ENCODE results near the gene ASPDH. TPM values are rescaled to one million over a fixed set of nuclear protein-coding genes. Genes with fewer than 3 reads are reported as not detected.

The ASPDH gene
- total RNA-seq, 1 experiment from 2014 or later = not detected

DNA sequence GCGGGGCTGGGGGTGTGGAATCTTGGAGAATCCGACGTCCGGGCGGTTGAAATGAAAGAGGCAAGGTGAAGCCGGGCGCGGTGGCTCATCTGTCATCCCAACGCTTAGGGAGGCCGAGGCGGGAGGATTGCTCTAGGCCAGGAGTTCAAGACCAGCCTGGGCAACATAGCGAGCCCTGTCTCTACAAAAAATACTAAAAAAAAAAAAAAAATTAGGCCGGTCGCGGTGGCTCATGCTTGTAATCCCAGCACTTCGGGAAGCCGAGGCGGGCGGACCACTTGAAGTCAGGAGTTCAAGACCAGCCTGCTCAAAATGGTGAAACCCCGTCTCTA is 36.8 kb downstream of the ASPDH start:
- no peak for TF ChIP-seq ELF1 (IDR thresholded peaks at IDR 0.05; ENCODE audit: borderline replicate concordance, low read depth)
- peak; percentile 69; the same call in 1 of the 2 replicates for TF ChIP-seq EGR1 (IDR thresholded peaks at IDR 0.05; ENCODE audit: low read depth)
- TF ChIP-seq RAD21 (IDR thresholded peaks at IDR 0.05; ENCODE audit: low read depth) = no peak
- no peak for TF ChIP-seq CBX3 (IDR thresholded peaks at IDR 0.05; ENCODE audit: low read depth)
- peak; percentile 82 for TF ChIP-seq SIN3A (IDR thresholded peaks at IDR 0.05; ENCODE audit: low read depth)
- no peak for TF ChIP-seq POLR2A (IDR thresholded peaks at IDR 0.05; ENCODE audit: borderline replicate concordance, extremely low read depth, insufficient read depth, insufficient read length)
- no peak for TF ChIP-seq YY1 (IDR thresholded peaks at IDR 0.05; ENCODE audit: extremely low read depth, insufficient replicate concordance, low read depth, low read length)
- TF ChIP-seq SRF (IDR thresholded peaks at IDR 0.05; ENCODE audit: low read depth) = no peak
- TF ChIP-seq ZFX (IDR thresholded peaks at IDR 0.05) = no peak
- no peak for TF ChIP-seq ATF3 (IDR thresholded peaks at IDR 0.05)
- TF ChIP-seq ZNF274 (IDR thresholded peaks at IDR 0.05; ENCODE audit: low read depth, low read length) = no peak
- TF ChIP-seq CEBPB (IDR thresholded peaks at IDR 0.05; ENCODE audit: low read depth) = no peak
- TF ChIP-seq EZH2 (IDR thresholded peaks at IDR 0.05) = no peak
- no peak for TF ChIP-seq POLR2AphosphoS5 (IDR thresholded peaks at IDR 0.05; ENCODE audit: low read depth, low read length)
- no peak for TF ChIP-seq JUND (IDR thresholded peaks at IDR 0.05)
- TF ChIP-seq MAX (IDR thresholded peaks at IDR 0.05) = peak; percentile 8; the same call in 1 of the 2 replicates
- TF ChIP-seq CTCF (IDR thresholded peaks at IDR 0.05 in 2 of 3, conservative IDR thresholded peaks at IDR 0.05 in 1 of 3; ENCODE audit: borderline replicate concordance in 1 of 3, insufficient read depth in 1 of 3, low read depth in 2 of 3, low read length in 2 of 3) = no peak
- TF ChIP-seq, protein P1, sequence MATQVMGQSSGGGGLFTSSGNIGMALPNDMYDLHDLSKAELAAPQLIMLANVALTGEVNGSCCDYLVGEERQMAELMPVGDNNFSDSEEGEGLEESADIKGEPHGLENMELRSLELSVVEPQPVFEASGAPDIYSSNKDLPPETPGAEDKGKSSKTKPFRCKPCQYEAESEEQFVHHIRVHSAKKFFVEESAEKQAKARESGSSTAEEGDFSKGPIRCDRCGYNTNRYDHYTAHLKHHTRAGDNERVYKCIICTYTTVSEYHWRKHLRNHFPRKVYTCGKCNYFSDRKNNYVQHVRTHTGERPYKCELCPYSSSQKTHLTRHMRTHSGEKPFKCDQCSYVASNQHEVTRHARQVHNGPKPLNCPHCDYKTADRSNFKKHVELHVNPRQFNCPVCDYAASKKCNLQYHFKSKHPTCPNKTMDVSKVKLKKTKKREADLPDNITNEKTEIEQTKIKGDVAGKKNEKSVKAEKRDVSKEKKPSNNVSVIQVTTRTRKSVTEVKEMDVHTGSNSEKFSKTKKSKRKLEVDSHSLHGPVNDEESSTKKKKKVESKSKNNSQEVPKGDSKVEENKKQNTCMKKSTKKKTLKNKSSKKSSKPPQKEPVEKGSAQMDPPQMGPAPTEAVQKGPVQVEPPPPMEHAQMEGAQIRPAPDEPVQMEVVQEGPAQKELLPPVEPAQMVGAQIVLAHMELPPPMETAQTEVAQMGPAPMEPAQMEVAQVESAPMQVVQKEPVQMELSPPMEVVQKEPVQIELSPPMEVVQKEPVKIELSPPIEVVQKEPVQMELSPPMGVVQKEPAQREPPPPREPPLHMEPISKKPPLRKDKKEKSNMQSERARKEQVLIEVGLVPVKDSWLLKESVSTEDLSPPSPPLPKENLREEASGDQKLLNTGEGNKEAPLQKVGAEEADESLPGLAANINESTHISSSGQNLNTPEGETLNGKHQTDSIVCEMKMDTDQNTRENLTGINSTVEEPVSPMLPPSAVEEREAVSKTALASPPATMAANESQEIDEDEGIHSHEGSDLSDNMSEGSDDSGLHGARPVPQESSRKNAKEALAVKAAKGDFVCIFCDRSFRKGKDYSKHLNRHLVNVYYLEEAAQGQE (IDR thresholded peaks at IDR 0.05; ENCODE audit: low read depth) = no peak
- no peak for TF ChIP-seq ZBTB33 (IDR thresholded peaks at IDR 0.05; ENCODE audit: extremely low read depth, insufficient replicate concordance, low read length)
- Histone ChIP-seq H3K9me2 (ENCODE audit: insufficient read depth) (no peaks in the 10 kb centered on the region), H3K4me3 (replicated peaks in 1 of 2; ENCODE audit: low read depth in 1 of 2, low read length in 2 of 2) (peak overlapping the region; percentile 92 to 100), H3K79me2 (ENCODE audit: insufficient read depth, low read length) (peaks cover 38% of the 10 kb centered on the region), H3K4me2 (ENCODE audit: low read length) (peak overlapping the region; percentile 97), H3K9me3 (ENCODE audit: control insufficient read depth in 1 of 2, insufficient read depth in 1 of 2, low read depth in 1 of 2, low read length in 2 of 2) (no peaks in the 10 kb centered on the region), H3K36me3 (ENCODE audit: control insufficient read depth in 1 of 2, insufficient read depth in 2 of 2, low read length in 2 of 2) (peaks cover 12 to 21% of the 10 kb centered on the region in 2 experiments; a peak in 3 of 4 replicates), H2AFZ (ENCODE audit: low read depth, low read length, poor library complexity, severe bottlenecking) (no peak overlapping the region), H3K27ac (ENCODE audit: low read depth, low read length) (peak overlapping the region; percentile 93), H3K27me3 (ENCODE audit: insufficient read depth, low read length) (no peaks in the 10 kb centered on the region), H3K4me1 (ENCODE audit: control insufficient read depth in 1 of 2, insufficient read depth in 2 of 2, low read length in 2 of 2) (peaks cover 9 to 21% of the 10 kb centered on the region in 2 experiments; a peak in 3 of 4 replicates), H3K9ac (ENCODE audit: low read length) (peak overlapping the region; percentile 92), H4K20me1 (ENCODE audit: insufficient read depth) (no peaks in the 10 kb centered on the region)
- BruUV-seq (replicated peaks) = TSS peak; percentile 81
- DNase-seq (ENCODE audit: low read depth, low spot score) (no peak), ATAC-seq (no peak)
- intact Hi-C loops (cut with micrococcal nuclease) = loop anchor here (1.0 kb wide), 2 partner anchors 34 to 101 kb away; partner anchors contain the start of genes JOSD2 and NR1H2
- RAD21 ChIA-PET (ENCODE audit: low non-redundant PET in 1 of 2, low total read pairs in 2 of 2, uncharacterized antibody in 2 of 2, unreplicated experiment in 2 of 2) = no interaction called here
- CTCF ChIA-PET = no interaction called here
- POLR2A ChIA-PET = no interaction called here
